ENCODE data around the gene HMX1. TPM values are rescaled to one million over a fixed set of nuclear protein-coding genes. Genes with fewer than 3 reads are reported as not detected.

HMX1 gene
- total and polyA plus RNA-seq, 10 of the 15 experiments (the other 5 are each of a cell fraction or from before 2014, with no cell fraction given) = not detected

DNA sequence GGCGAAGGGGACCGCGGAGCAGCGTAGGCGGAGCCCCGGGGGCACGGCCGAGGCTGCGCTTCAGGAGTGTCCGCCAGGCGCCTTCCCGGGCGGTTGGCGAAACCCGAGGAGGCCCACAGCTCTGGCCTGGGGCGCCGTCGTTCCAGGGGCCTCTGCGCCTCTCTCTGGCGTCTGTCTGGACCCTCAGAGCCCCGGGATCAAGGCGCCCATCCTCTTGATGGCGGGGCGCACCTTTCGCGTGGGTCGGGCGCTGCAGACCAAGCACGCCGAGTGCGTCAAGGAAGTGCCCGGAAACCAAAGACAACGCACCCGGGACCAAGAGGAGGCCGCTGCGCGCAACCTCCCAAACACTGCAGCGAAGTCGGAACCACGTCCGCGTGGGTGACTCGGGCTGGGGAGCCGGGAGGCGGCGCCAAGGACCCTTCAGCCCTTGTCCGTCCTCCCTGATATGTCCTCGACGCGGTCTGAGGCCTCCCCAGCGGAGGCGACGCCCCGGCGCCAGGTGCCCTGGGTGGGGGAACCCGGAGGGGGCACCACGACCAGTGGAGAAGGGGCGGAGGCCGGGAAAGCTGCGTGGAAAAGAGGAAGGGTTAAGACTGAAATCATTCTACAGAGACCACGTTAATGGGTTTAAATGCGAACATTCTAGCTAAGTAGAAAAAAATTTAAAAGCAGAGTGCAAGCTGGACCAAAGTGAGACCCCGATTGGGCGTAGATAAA lies 9.9 kb downstream of the HMX1 start:
- ChIA-PET POLR2A (no interaction called here), RAD21 (ENCODE audit: unreplicated experiment) (no interaction called here), SMC1A (ENCODE audit: uncharacterized antibody, unreplicated experiment) (no interaction called here), CTCF (no interaction called here)
- no TSS peak for BruUV-seq (replicated peaks)
- in situ Hi-C loops (cut with MboI) = no loop called here
- Histone ChIP-seq H3K27me3 (replicated peaks in 1 of 2; ENCODE audit: control insufficient read depth in 2 of 2, insufficient read depth in 2 of 2, low read length in 1 of 2) (peaks cover 0 to 12% of the 10 kb centered on the region in 2 experiments; a peak in 1 of 4 replicates), H3K36me3 (ENCODE audit: control insufficient read depth in 2 of 2, insufficient read depth in 2 of 2, low read length in 1 of 2) (no peaks in the 10 kb centered on the region), H3K4me3 (no peak overlapping the region), H3K9ac (ENCODE audit: control insufficient read depth, insufficient read depth, low read length) (no peak overlapping the region), H3K27ac (ENCODE audit: control insufficient read depth, insufficient read depth) (no peak overlapping the region), H3K4me1 (ENCODE audit: control insufficient read depth, insufficient read depth, low read length) (no peaks in the 10 kb centered on the region), H4K20me1 (ENCODE audit: control insufficient read depth, insufficient read depth) (no peaks in the 10 kb centered on the region), H2AFZ (ENCODE audit: control insufficient read depth, low read depth, low read length) (no peak overlapping the region), H3K4me2 (ENCODE audit: control insufficient read depth, insufficient read depth) (no peak overlapping the region), H3K79me2 (ENCODE audit: control insufficient read depth, insufficient read depth, low read length) (no peaks in the 10 kb centered on the region), H3K9me3 (replicated peaks; ENCODE audit: control insufficient read depth, insufficient read depth, low read length) (no peaks in the 10 kb centered on the region; the same call in 2 of the 3 replicates)
- DNase-seq (ENCODE audit: low read depth, low spot score) (no peak), FAIRE-seq (no peak), ATAC-seq (no peak)
- intact Hi-C loops (cut with micrococcal nuclease; ENCODE audit: unreplicated experiment) = no loop called here
- 40% methylated on average over 43 of the region's 64 CpGs for WGBS (ENCODE audit: insufficient coverage, insufficient replicate concordance, low lambda C conversion rate, missing lambda C conversion rate)
- TF ChIP-seq PML (IDR thresholded peaks at IDR 0.05; ENCODE audit: low read length) (no peak), SIN3A (IDR thresholded peaks at IDR 0.05; ENCODE audit: low read depth, low read length) (no peak), CBX5 (IDR thresholded peaks at IDR 0.05; ENCODE audit: low read depth) (no peak), ASH2L (IDR thresholded peaks at IDR 0.05; ENCODE audit: borderline replicate concordance, low read depth) (no peak), ZBTB11 (CRISPR knock-in tag; IDR thresholded peaks at IDR 0.05) (no peak), RCOR1 (conservative IDR thresholded peaks at IDR 0.05; ENCODE audit: low read depth, low read length) (no peak), GATAD2B (conservative IDR thresholded peaks at IDR 0.05; ENCODE audit: low read depth) (no peak), MTA2 (IDR thresholded peaks at IDR 0.05; ENCODE audit: low read depth) (no peak), RELA (IDR thresholded peaks at IDR 0.05; ENCODE audit: borderline replicate concordance, partially characterized antibody) (no peak)
- TF ChIP-seq, protein P1, sequence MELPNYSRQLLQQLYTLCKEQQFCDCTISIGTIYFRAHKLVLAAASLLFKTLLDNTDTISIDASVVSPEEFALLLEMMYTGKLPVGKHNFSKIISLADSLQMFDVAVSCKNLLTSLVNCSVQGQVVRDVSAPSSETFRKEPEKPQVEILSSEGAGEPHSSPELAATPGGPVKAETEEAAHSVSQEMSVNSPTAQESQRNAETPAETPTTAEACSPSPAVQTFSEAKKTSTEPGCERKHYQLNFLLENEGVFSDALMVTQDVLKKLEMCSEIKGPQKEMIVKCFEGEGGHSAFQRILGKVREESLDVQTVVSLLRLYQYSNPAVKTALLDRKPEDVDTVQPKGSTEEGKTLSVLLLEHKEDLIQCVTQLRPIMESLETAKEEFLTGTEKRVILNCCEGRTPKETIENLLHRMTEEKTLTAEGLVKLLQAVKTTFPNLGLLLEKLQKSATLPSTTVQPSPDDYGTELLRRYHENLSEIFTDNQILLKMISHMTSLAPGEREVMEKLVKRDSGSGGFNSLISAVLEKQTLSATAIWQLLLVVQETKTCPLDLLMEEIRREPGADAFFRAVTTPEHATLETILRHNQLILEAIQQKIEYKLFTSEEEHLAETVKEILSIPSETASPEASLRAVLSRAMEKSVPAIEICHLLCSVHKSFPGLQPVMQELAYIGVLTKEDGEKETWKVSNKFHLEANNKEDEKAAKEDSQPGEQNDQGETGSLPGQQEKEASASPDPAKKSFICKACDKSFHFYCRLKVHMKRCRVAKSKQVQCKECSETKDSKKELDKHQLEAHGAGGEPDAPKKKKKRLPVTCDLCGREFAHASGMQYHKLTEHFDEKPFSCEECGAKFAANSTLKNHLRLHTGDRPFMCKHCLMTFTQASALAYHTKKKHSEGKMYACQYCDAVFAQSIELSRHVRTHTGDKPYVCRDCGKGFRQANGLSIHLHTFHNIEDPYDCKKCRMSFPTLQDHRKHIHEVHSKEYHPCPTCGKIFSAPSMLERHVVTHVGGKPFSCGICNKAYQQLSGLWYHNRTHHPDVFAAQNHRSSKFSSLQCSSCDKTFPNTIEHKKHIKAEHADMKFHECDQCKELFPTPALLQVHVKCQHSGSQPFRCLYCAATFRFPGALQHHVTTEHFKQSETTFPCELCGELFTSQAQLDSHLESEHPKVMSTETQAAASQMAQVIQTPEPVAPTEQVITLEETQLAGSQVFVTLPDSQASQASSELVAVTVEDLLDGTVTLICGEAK (IDR thresholded peaks at IDR 0.05; ENCODE audit: borderline replicate concordance) = no peak
